Spleen (tissue), 11 donors: ENCODE measurements around the gene SNW1. TPM values are rescaled to one million over a fixed set of nuclear protein-coding genes. Genes with fewer than 3 reads are reported as not detected.
"Not testable (repeated sequence)": the region's sequence is repeated elsewhere in the genome, so short reads cannot be mapped to it uniquely, and the experiment has no call there.

Experiments used
- DNase-seq: peaks from one replicate; pipeline ENCODE4 v3.0.0-alpha.2; 2020
- H3K27ac ChIP-seq, 8 donors: fragments of 200-600 bp; sonication (generic) in 7 of 8; 1 replicate in 4 of 8; 2 replicates in 4 of 8; pipeline versions ENCODE4 v1.5.0 to v1.8.0; 2016 to 2021; ENCODE audit warnings: inconsistent platforms in 4 of 8, mild to moderate bottlenecking in 4 of 8, moderate library complexity in 1 of 8
- H3K27me3 ChIP-seq, 7 donors: fragments of 200-600 bp; sonication (generic) in 6 of 7; replicated peaks in 1 of 7; 1 replicate in 4 of 7; 2 replicates in 3 of 7; pipeline versions ENCODE4 v1.5.0 to v1.8.0; 2016 to 2021; ENCODE audit warnings: inconsistent platforms in 3 of 7, mild to moderate bottlenecking in 1 of 7
- H3K36me3 ChIP-seq, 6 donors: fragments of 200-600 bp; sonication (generic) in 5 of 6; 1 replicate in 4 of 6; 2 replicates in 2 of 6; pipeline versions ENCODE4 v1.5.0 to v1.8.0; 2016 to 2021; ENCODE audit warnings: inconsistent platforms in 2 of 6
- H3K4me1 ChIP-seq, 6 donors: fragments of 200-600 bp; sonication (generic) in 5 of 6; 1 replicate in 3 of 6; 2 replicates in 3 of 6; pipeline versions ENCODE4 v1.5.0 to v1.8.0; 2016 to 2021; ENCODE audit warnings: inconsistent platforms in 3 of 6
- H3K4me3 ChIP-seq, 8 donors: fragments of 200-600 bp; sonication (generic) in 7 of 8; 1 replicate in 4 of 8; 2 replicates in 4 of 8; pipeline versions ENCODE4 v1.5.0 to v1.8.0; 2016 to 2021; ENCODE audit warnings: inconsistent platforms in 4 of 8, mild to moderate bottlenecking in 4 of 8, moderate library complexity in 2 of 8
- H3K9me3 ChIP-seq, 8 donors: fragments of 200-600 bp; sonication (generic) in 7 of 8; 1 replicate in 4 of 8; 2 replicates in 4 of 8; pipeline versions ENCODE4 v1.5.0 to v1.8.0; 2016 to 2021; ENCODE audit warnings: inconsistent platforms in 4 of 8
- CTCF ChIP-seq, 11 experiments: fragments of 200-600 bp in 7 of 11; fragments of 450-650 bp in 4 of 11; sonication (generic) in 4 of 11; IDR thresholded peaks in 8 of 11; conservative IDR thresholded peaks in 3 of 11; 1 replicate in 7 of 11; 2 replicates in 4 of 11; pipeline versions ENCODE4 v1.4.0 to v1.8.0; 2016 to 2021; ENCODE audit warnings: antibody characterized with exemption in 11 of 11, inconsistent platforms in 4 of 11, mild to moderate bottlenecking in 1 of 11
- POLR2A ChIP-seq, 3 donors: fragments of 450-650 bp; IDR thresholded peaks; one replicate each; pipeline ENCODE4 v1.5.1; 2017; ENCODE audit warnings: antibody characterized with exemption in 3 of 3, mild to moderate bottlenecking in 1 of 3
- POLR2AphosphoS5 ChIP-seq, 3 donors: sonication (generic); formaldehyde crosslinking; IDR thresholded peaks; one replicate each; pipeline ENCODE4 v1.5.1; 2017; ENCODE audit warnings: antibody characterized with exemption in 3 of 3
- WGBS, 5 donors: extraction: QIAGEN DNeasy Blood & Tissue Kit in 3 of 5; methylation state at CpG; one replicate each; pipeline versions ENCODE4 v1.1.5 to v1.1.7; 2013 to 2018; 5-methylcytosine and 5-hydroxymethylcytosine counted together
- intact Hi-C: fragments of 100-400 bp; cut with DNase I; formaldehyde crosslinking; loops from one replicate; pipeline ENCODE4 v1.15.0; 2023; ENCODE audit warnings: low total_unique reads
- polyA plus RNA-seq, 3 donors: library from polyadenylated mRNA; stranded (reverse); fragments of 200-250 nt; gene quantifications; one replicate each; pipeline ENCODE4 v1.2.1, GENCODE V29; 2013
- total RNA-seq, 7 donors: library from RNA; depleted of rRNA in 3 of 7; stranded (reverse); fragments of >200 nt in 3 of 7; fragmentation: NEBNext Ultra II Directional in 4 of 7; extraction: Animal tissue kit (Norgen Biotek cat#: 25700) in 4 of 7; gene quantifications; one replicate each; pipeline versions ENCODE4 v1.1.0 to v1.2.1, GENCODE V29; 2016 to 2021
- donor health status: healthy with polysubstance abuse.
- donor health status: DM: no; HTN: no; CAD: no; lungs with moderate emphysema.
- donor health status: DM: no; HTN: no; CAD: no.
- donor health status: Bipolar disorder and iron deficiency.
- donor health status: healthy.
- donor health status: DM: no; HTN: no; CAD: no.
- donor health status: DM: yes; HTN: yes; CAD: no.

SNW1 gene
- total and polyA plus RNA-seq, 10 donors: 35.2 to 77.3 (median 54.5) TPM

DNA sequence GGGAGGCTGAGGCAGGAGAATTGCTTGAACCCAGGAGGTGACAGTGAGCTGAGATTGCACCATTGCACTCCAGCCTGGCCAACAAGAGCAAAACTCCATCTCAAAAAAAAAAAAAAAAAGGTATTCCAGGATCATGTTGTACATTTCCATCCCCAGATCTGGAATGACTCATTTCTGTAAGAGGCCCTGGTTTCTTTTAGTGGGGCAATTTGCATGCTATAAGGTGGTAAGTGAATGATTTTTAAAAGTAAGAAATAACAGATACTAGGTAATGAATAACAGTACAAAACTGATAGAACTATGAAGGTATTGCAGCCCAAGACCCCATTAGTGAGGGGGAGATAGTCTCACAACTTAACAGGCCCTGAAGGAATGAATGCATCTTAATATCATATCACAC, 21.2 kb upstream of the SNW1 start:
- no peaks in the 10 kb centered on the region for H3K4me1 ChIP-seq
- intact Hi-C loops: no loop called here
- H3K27me3 ChIP-seq: no peaks in the 10 kb centered on the region
- H3K9me3 ChIP-seq: no peaks in the 10 kb centered on the region
- no peak for DNase-seq
- TF ChIP-seq POLR2A (IDR thresholded peaks at IDR 0.05) (no peak), CTCF (IDR thresholded peaks at IDR 0.05 in 8 of 11, conservative IDR thresholded peaks at IDR 0.05 in 3 of 11) (no peak), POLR2AphosphoS5 (IDR thresholded peaks at IDR 0.05) (no peak)
- no peaks in the 10 kb centered on the region for H3K36me3 ChIP-seq
- H3K27ac ChIP-seq: no peak overlapping the region
- no peak overlapping the region for H3K4me3 ChIP-seq

GRCh38 chr14:77773966-77774365, 13.0 kb upstream of the SNW1 start:
- H3K27ac ChIP-seq, H3K36me3 ChIP-seq, DNase-seq, intact Hi-C loops, H3K27me3 ChIP-seq, H3K9me3 ChIP-seq, H3K4me3 ChIP-seq, H3K4me1 ChIP-seq: not testable (repeated sequence)
- WGBS, 5 donors: 71 to 91% (median 82%) methylated on average over 4 of the region's 4 CpGs

GRCh38 chr14:77768442-77769069, 7.6 kb upstream of the SNW1 start:
- 7 to 20% (median 12%) methylated on average over 2 of the region's 2 CpGs for WGBS, 5 donors
- not testable (repeated sequence) for DNase-seq

GRCh38 chr14:77763978-77764377, 3.0 kb upstream of the SNW1 start:
- no peaks in the 10 kb centered on the region for H3K27me3 ChIP-seq
- no peaks in the 10 kb centered on the region for H3K9me3 ChIP-seq
- H3K4me3 ChIP-seq: no peak overlapping the region
- H3K27ac ChIP-seq: no peak overlapping the region
- intact Hi-C loops: no loop called here
- no peak for DNase-seq
- H3K36me3 ChIP-seq: no peaks in the 10 kb centered on the region
- no peak for TF ChIP-seq CTCF (IDR thresholded peaks at IDR 0.05 in 8 of 11, conservative IDR thresholded peaks at IDR 0.05 in 3 of 11)
- TF ChIP-seq POLR2AphosphoS5 (IDR thresholded peaks at IDR 0.05): no peak
- TF ChIP-seq POLR2A (IDR thresholded peaks at IDR 0.05): no peak
- 86 to 93% (median 88%) methylated on average over 3 of the region's 3 CpGs for WGBS, 5 donors
- H3K4me1 ChIP-seq: peaks cover 11 to 30% (median 23%) of the 10 kb centered on the region in 6 donors

More at GRCh38 chr14:77768442-77769069, 7.6 kb upstream of the SNW1 start:
- H3K4me3 ChIP-seq, H3K4me1 ChIP-seq, H3K36me3 ChIP-seq, H3K27me3 ChIP-seq, H3K9me3 ChIP-seq, intact Hi-C loops: not testable (repeated sequence)
- H3K27ac ChIP-seq: peak overlapping the region in 3 of 8 donors; percentile 11 to 50 (median 46)

GRCh38 chr14:77763316-77763715, 2.4 kb upstream of the SNW1 start:
- Histone ChIP-seq H3K9me3 (no peaks in the 10 kb centered on the region), H3K4me1 (peaks cover 18 to 36% (median 27%) of the 10 kb centered on the region in 6 donors), H3K27ac (no peak overlapping the region), H3K27me3 (no peaks in the 10 kb centered on the region), H3K4me3 (no peak overlapping the region), H3K36me3 (no peaks in the 10 kb centered on the region)
- DNase-seq: no peak
- intact Hi-C loops: no loop called here
- 78 to 84% (median 79%) methylated on average over 1 of the region's 1 CpG for WGBS, 5 donors
- TF ChIP-seq POLR2AphosphoS5 (IDR thresholded peaks at IDR 0.05) (no peak), POLR2A (IDR thresholded peaks at IDR 0.05) (no peak)
